Astrocyte (in vitro differentiated cells and primary cell): ENCODE results near the gene C10orf62. TPM values are rescaled to one million over a fixed set of nuclear protein-coding genes. Genes with fewer than 3 reads are reported as not detected.
"Not testable (repeated sequence)": the region's sequence is repeated elsewhere in the genome, so short reads cannot be mapped to it uniquely, and the experiment has no call there.

ENCODE experiments used
- DNase-seq: peaks from one replicate; pipeline ENCODE4 v3.0.0-alpha.2; 2010; ENCODE audit warnings: low read depth
- FAIRE-seq: peaks from 2 replicates; lab custom pipeline; 2011; peaks lifted over from hg19 to GRCh38; lab: Jason Lieb, UNC
- H2AFZ ChIP-seq: 2 replicates; pipeline ENCODE4 v1.6.0; 2012; ENCODE audit warnings: low read depth, low read length, inconsistent platforms
- H3K27ac ChIP-seq: 2 replicates; pipeline ENCODE4 v1.5.1; 2011; ENCODE audit warnings: low read depth, low read length, inconsistent platforms
- H3K27me3 ChIP-seq: 2 replicates; pipeline ENCODE4 v1.6.0; 2011; ENCODE audit warnings: low read length, inconsistent platforms; ENCODE audit not compliant: insufficient read depth
- H3K36me3 ChIP-seq: 2 replicates; pipeline ENCODE4 v1.5.1; 2011; ENCODE audit warnings: low read length, inconsistent platforms; ENCODE audit not compliant: insufficient read depth
- H3K4me1 ChIP-seq: 2 replicates; pipeline ENCODE4 v1.5.1; 2011; ENCODE audit warnings: low read length, inconsistent platforms; ENCODE audit not compliant: insufficient read depth
- H3K4me2 ChIP-seq: 2 replicates; pipeline ENCODE4 v1.6.0; 2012; ENCODE audit warnings: low read length, inconsistent platforms
- H3K4me3 ChIP-seq: 2 replicates; pipeline ENCODE4 v1.5.1; 2011; ENCODE audit warnings: low read depth, mild to moderate bottlenecking, low read length, inconsistent platforms; ENCODE audit not compliant: insufficient read depth
- H3K79me2 ChIP-seq: 2 replicates; pipeline ENCODE4 v1.6.0; 2012; ENCODE audit warnings: mild to moderate bottlenecking, low read length, inconsistent platforms; ENCODE audit not compliant: insufficient read depth
- H3K9ac ChIP-seq: 2 replicates; pipeline ENCODE4 v1.6.0; 2012; ENCODE audit warnings: mild to moderate bottlenecking, low read length, inconsistent platforms
- H3K9me3 ChIP-seq: 2 replicates; pipeline ENCODE4 v1.5.1; 2012; ENCODE audit warnings: low read depth, mild to moderate bottlenecking, low read length, inconsistent platforms; ENCODE audit not compliant: insufficient read depth
- H4K20me1 ChIP-seq: 2 replicates; pipeline ENCODE4 v1.6.0; 2012; ENCODE audit warnings: low read length, inconsistent platforms; ENCODE audit not compliant: insufficient read depth
- H3K27ac Mint-ChIP-seq: one replicate; pipeline ENCODE4 v1.8.0; 2021; ENCODE audit warnings: mild to moderate bottlenecking, mixed read lengths; ENCODE audit not compliant: unreplicated experiment
- H3K27me3 Mint-ChIP-seq: one replicate; pipeline ENCODE4 v1.8.0; 2021; ENCODE audit warnings: low read depth, mixed read lengths; ENCODE audit not compliant: unreplicated experiment
- H3K36me3 Mint-ChIP-seq: one replicate; pipeline ENCODE4 v1.8.0; 2021; ENCODE audit warnings: low read depth, mixed read lengths; ENCODE audit not compliant: unreplicated experiment
- H3K4me1 Mint-ChIP-seq: one replicate; pipeline ENCODE4 v1.8.0; 2021; ENCODE audit warnings: low read depth, mixed read lengths; ENCODE audit not compliant: unreplicated experiment
- H3K4me3 Mint-ChIP-seq: one replicate; pipeline ENCODE4 v1.8.0; 2021; ENCODE audit warnings: mild to moderate bottlenecking, moderate library complexity, mixed read lengths; ENCODE audit not compliant: unreplicated experiment
- H3K9me3 Mint-ChIP-seq: one replicate; pipeline ENCODE4 v1.8.0; 2021; ENCODE audit warnings: mild to moderate bottlenecking, mixed read lengths; ENCODE audit not compliant: unreplicated experiment
- EZH2 ChIP-seq: IDR thresholded peaks from 2 replicates; pipeline ENCODE4 v1.6.1; 2012; ENCODE audit warnings: mild to moderate bottlenecking, low read length, inconsistent platforms; ENCODE audit not compliant: insufficient read depth
- total RNA-seq: library from RNA; stranded (reverse); gene quantifications from 2 replicates; pipeline ENCODE4 v1.2.1, GENCODE V29; 2021
- TF ChIP-seq, protein P1 (sequence below): IDR thresholded peaks from 2 replicates; pipeline ENCODE4 v1.5.1; 2011; ENCODE audit warnings: low read depth, mild to moderate bottlenecking, inconsistent platforms, low read length, moderate library complexity; ENCODE audit not compliant: insufficient read depth

The C10orf62 gene
- total RNA-seq, 1 donor from 2014 or later: not detected

DNA sequence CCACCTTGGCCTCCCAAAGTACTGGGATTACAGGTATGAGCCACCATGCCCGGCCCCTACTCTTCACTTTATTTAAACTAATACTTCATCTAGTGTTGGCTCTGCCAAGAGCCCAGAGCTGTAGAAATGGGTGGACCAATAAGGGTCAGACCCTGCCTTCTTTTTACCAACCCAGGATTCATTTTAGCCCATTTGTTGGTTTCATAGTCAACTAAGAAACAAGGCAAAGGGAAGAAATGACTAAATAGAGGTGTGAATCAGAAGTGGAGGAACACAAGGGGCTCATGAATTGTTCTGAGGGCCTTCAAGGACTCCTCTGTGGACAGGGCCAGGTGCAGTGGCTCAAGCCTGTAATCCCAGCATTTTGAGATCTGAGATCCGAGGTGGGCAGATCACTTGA lies 15.8 kb upstream of the C10orf62 start:
- Histone ChIP-seq H3K27me3 (no peaks in the 10 kb centered on the region), H3K36me3 (peaks cover 6% of the 10 kb centered on the region), H2AFZ (no peak overlapping the region), H3K4me1 (peaks cover 7% of the 10 kb centered on the region), H4K20me1 (peaks cover 21% of the 10 kb centered on the region), H3K79me2 (no peaks in the 10 kb centered on the region), H3K4me3 (no peak overlapping the region), H3K4me2 (no peak overlapping the region), H3K9ac (no peak overlapping the region), H3K27ac (no peak overlapping the region), H3K9me3 (no peaks in the 10 kb centered on the region)
- Mint-ChIP-seq H3K4me1 (peaks cover 26% of the 10 kb centered on the region), H3K27ac (no peak overlapping the region), H3K4me3 (no peak overlapping the region), H3K9me3 (peaks cover 2% of the 10 kb centered on the region), H3K36me3 (peaks cover 5% of the 10 kb centered on the region), H3K27me3 (no peaks in the 10 kb centered on the region)
- DNase-seq (no peak), FAIRE-seq (no peak)
- TF ChIP-seq EZH2: no peak
- TF ChIP-seq, protein P1, sequence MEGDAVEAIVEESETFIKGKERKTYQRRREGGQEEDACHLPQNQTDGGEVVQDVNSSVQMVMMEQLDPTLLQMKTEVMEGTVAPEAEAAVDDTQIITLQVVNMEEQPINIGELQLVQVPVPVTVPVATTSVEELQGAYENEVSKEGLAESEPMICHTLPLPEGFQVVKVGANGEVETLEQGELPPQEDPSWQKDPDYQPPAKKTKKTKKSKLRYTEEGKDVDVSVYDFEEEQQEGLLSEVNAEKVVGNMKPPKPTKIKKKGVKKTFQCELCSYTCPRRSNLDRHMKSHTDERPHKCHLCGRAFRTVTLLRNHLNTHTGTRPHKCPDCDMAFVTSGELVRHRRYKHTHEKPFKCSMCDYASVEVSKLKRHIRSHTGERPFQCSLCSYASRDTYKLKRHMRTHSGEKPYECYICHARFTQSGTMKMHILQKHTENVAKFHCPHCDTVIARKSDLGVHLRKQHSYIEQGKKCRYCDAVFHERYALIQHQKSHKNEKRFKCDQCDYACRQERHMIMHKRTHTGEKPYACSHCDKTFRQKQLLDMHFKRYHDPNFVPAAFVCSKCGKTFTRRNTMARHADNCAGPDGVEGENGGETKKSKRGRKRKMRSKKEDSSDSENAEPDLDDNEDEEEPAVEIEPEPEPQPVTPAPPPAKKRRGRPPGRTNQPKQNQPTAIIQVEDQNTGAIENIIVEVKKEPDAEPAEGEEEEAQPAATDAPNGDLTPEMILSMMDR: no peak

DNA sequence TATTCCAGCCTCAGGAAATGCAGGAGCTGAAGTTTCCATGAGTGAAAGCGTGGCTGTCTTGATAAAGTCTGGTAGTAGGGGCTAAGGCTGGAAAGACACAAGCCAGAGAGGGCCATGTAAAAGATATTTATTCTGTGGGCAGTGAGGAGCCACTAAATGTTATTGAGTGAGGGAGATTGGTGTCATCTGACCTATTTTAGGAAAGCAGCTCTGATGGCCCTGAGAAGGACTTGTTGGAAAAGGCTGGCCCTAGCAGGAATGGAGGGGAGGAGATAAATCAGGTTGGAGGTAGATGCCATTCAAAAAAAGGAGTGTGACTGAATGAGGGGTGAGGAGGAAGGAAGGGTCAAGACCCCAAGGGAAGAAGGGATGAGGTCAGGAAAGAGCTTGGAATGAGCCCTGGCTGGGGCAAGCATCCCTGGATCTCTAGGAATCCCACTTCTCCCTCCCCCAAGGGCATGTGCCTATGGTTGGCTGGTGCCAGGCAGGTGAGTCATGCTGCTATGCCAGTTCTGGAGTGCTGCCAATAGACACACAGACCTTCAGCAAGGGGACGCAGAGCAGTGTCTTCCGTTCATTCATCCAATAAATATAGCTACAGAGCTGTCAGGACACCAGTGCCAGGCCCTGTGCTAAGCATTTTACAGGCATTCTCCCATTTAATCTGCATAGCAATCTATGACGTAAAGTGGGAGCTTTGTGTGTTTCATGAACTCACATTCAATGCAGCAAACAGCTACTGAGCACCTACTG lies 15.0 kb upstream of the C10orf62 start:
- no peak for TF ChIP-seq EZH2
- TF ChIP-seq, protein P1: no peak
- Histone ChIP-seq H3K27ac (no peak overlapping the region), H2AFZ (no peak overlapping the region), H3K9me3 (no peaks in the 10 kb centered on the region), H4K20me1 (peaks cover 21% of the 10 kb centered on the region), H3K79me2 (no peaks in the 10 kb centered on the region), H3K4me3 (no peak overlapping the region), H3K36me3 (no peaks in the 10 kb centered on the region), H3K27me3 (no peaks in the 10 kb centered on the region), H3K4me2 (peak overlapping the region; percentile 15), H3K4me1 (peaks cover 7% of the 10 kb centered on the region), H3K9ac (no peak overlapping the region)
- H3K27me3 Mint-ChIP-seq: no peaks in the 10 kb centered on the region
- peak overlapping the region; percentile 62 for H3K4me3 Mint-ChIP-seq
- peak overlapping the region; percentile 73 for H3K27ac Mint-ChIP-seq
- DNase-seq (peak; percentile 41), FAIRE-seq (peak; percentile 88)
- H3K4me1 Mint-ChIP-seq: peaks cover 26% of the 10 kb centered on the region
- H3K9me3 Mint-ChIP-seq: peaks cover 2% of the 10 kb centered on the region
- H3K36me3 Mint-ChIP-seq: peaks cover 5% of the 10 kb centered on the region

DNA sequence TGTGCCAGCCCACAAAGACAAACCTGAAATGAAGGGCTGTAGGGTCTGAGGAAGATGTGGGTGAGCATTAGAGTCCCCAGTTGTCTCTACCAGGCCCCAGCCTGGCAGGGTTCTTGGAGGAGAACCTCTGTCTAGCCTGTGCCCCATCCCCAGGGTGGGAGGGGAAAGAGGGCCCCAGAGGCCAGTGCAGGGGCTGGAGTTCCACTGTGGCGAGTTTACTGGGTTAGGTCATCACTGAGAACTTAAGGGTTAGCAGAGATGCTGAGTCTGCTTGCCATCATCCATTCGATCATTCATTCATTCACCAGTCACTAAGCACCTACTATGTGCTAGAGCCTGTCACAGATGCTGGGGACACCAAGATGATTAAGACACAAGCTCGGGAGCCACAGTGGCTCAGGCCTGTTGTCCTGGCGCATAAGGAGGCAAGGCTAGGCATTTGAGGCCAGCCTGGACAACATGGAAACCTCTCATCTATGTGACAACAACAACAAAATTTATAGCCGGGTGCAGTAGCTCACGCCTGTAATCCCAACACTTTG lies 14.3 kb upstream of the C10orf62 start:
- Histone ChIP-seq H3K9ac (no peak overlapping the region), H3K79me2 (no peaks in the 10 kb centered on the region), H3K4me2 (peak overlapping the region; percentile 15), H4K20me1 (peaks cover 21% of the 10 kb centered on the region), H3K27ac (no peak overlapping the region), H3K4me1 (peaks cover 7% of the 10 kb centered on the region), H3K4me3 (no peak overlapping the region), H3K9me3 (no peaks in the 10 kb centered on the region), H2AFZ (no peak overlapping the region), H3K36me3 (no peaks in the 10 kb centered on the region), H3K27me3 (no peaks in the 10 kb centered on the region)
- Mint-ChIP-seq H3K4me1 (peaks cover 26% of the 10 kb centered on the region), H3K36me3 (peaks cover 5% of the 10 kb centered on the region), H3K9me3 (peaks cover 2% of the 10 kb centered on the region), H3K4me3 (peak overlapping the region; percentile 54), H3K27ac (peak overlapping the region; percentile 62), H3K27me3 (no peaks in the 10 kb centered on the region)
- TF ChIP-seq EZH2: no peak
- TF ChIP-seq, protein P1: no peak
- FAIRE-seq (no peak), DNase-seq (no peak)

DNA sequence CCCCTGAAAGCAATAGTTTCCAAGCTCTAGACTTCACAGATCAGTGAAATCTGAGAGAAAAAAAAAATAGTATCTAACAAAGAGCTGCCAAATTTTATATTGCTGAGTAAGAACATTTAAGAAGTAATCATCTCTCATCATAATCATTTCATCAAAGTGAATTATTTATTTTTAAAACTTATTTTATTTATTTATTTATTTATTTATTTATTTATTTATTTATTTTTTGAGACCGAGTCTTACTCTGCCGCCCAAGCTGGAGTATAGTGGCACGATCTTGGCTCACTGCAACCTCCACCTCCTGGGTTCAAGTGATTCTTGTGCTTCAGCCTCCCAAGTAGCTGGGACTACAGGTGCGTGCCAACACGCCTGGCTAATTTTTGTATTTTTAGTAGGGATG lies 13.0 kb upstream of the C10orf62 start:
- H3K79me2 ChIP-seq, H3K4me2 ChIP-seq, H3K4me3 Mint-ChIP-seq, H2AFZ ChIP-seq, H3K27me3 Mint-ChIP-seq, H3K36me3 ChIP-seq, H3K36me3 Mint-ChIP-seq, DNase-seq, H3K27me3 ChIP-seq, H3K9ac ChIP-seq, H3K9me3 ChIP-seq, H3K4me3 ChIP-seq, H3K4me1 ChIP-seq, FAIRE-seq, H3K27ac ChIP-seq, H3K9me3 Mint-ChIP-seq: not testable (repeated sequence)
- H3K4me1 Mint-ChIP-seq: peaks cover 26% of the 10 kb centered on the region
- peaks cover 17% of the 10 kb centered on the region for H4K20me1 ChIP-seq
- peak overlapping the region; percentile 47 for H3K27ac Mint-ChIP-seq
